Measurements from ENCODE around the gene PXYLP1.

DNA sequence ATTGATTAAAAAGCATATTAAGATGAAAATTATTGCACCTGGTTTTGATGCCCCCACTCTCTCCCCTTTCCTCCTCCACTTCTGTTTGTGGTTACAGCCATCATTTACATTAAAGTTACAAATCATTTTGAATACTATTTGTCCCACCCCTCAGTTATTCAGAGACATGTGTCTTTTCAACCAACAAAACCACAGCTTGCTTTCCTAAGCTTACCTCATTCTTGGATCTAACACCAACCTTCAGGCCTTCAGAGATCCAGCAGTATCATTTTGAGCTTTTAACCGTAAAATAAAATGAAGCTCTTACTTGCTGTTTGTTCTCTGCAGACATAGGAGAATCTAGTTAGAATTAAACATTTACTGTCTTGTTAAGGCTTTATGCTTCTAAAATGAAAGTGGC lies 4.7 kb downstream of the PXYLP1 start:
- TF ChIP-seq JUN (IDR thresholded peaks at IDR 0.05; ENCODE audit: low read depth, low read length) = no peak
- TF ChIP-seq FOSL1 (IDR thresholded peaks at IDR 0.05; ENCODE audit: insufficient read depth, low read depth, low read length) = no peak
- TF ChIP-seq BRCA1 (IDR thresholded peaks at IDR 0.05; ENCODE audit: low read depth, low read length) = no peak
